Activated CD4-positive, alpha-beta T cell treated with anti-CD3 and anti-CD28 coated beads, Interleukin-2, Interleukin-4, amounts not matched to agents 100 ng/mL and 50 ng/mL, durations not matched to agents 16 hours and 8 hours (primary cell): ENCODE results near the gene EVL.
A peak's percentile ranks its signal among the peaks of the same experiment; 100 is the strongest.

Experiments used
- DNase-seq: peaks from one replicate; pipeline ENCODE4 v3.0.0-alpha.2; 2020; ENCODE audit warnings: low spot score

EVL gene

DNA sequence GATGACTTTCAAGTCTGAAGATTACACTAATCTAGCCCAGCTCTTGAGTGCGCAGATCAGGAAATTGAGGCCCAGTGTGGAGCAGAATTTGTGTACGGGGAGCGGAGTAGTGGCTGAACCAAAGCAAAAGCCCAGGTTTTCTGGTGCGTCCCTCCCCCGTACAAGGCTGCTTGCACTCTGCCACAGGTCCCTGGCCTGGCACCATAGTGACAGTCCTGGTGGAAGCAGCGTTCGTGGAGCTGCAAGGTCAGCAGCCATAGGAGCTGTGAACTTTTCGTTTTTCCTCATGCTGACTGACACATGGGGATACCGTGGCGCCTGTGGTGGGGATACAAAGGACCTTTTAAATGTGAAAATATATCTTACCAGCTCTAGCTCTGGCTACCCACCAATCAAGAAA is 1.7 kb downstream of the EVL start:
- DNase-seq, result peak; percentile 62

GRCh38 chr14:100067481-100067880 is 2.3 kb downstream of the EVL start:
- no peak for DNase-seq

DNA sequence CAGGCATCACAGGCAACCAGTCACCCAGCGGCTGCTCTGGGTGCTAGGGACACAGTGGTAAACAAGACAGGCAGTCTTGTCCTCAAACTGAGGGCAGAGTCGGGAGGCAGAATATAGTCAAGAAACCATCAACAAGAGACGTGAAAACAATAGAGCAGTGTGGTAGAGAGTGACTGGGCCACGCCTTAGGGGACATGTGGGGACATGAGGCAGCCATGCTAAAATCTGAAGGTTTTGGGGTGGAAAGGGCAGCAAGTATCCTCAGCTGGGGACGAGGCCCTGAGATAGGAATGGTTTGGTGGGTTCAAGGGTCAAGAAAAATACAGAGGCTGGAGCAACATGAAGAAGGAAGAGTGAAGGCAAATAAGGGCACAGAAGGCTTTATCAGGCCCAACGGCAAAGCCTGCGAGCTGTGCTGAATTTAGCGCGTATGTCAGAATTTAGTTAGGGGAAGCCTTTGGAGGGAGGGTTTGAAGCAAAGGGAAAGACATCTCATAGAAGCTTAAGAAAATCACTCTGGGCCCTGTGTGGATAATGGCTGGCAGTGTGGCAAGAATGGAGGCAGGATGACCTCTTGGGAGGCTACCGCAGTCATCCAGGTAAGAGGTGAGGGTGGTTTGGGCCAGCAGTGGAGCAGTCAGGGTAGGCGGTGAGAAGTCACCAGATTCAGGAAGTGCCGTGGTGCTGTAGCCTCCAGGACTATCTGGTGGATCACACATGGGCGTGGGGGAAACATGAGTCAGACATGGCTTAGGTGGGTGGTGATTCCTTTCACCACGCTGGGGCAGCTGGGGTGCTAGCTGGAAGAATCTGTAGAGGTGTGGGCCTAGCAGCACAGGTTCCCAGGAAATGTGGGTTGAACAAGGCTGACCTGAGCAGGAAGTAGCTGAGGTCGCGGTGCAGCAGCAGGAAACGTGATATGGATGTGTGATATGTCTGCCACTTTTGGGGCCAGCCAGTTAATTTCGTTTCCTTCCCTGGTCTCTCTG is 3.0 kb downstream of the EVL start:
- peak; percentile 94 for DNase-seq

DNA sequence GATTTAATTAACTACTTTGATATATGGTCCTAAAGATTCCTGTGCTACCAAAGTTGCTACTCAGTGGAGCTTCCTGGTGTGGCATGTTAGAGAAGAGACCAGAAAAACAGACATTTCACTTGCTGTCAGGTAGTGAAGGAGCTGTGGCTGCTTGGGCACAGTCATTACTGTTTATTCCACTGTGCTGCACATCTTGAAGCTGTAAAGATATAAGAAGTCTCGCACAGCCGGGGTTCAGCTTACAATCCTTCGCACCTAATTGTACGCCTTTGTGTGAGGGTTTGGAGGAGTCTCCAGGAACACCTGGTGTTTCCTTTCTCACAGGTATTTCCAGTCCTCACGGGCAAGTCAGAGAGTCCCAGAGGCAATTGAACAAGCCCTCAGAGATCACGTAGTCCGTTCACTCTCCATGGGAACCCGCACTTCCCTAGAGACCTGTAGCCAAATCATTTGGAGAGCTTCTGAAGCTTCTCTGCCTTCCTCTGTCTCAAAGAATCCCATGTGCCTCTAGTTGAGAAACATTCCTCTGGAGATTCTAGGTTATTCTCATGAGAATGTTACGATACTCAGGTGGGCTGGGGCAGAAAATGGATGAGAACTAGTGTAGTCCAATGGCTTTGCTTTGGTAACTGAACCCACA is 4.1 kb downstream of the EVL start:
- no peak for DNase-seq

GRCh38 chr14:100070310-100070709 is 5.1 kb downstream of the EVL start:
- no peak for DNase-seq

GRCh38 chr14:100071545-100071944 is 6.3 kb downstream of the EVL start:
- no peak for DNase-seq

- DNase-seq, result peak; percentile 67
These were observed 7.6 kb downstream of the EVL start for GRCh38 chr14:100072783-100073346.

DNA sequence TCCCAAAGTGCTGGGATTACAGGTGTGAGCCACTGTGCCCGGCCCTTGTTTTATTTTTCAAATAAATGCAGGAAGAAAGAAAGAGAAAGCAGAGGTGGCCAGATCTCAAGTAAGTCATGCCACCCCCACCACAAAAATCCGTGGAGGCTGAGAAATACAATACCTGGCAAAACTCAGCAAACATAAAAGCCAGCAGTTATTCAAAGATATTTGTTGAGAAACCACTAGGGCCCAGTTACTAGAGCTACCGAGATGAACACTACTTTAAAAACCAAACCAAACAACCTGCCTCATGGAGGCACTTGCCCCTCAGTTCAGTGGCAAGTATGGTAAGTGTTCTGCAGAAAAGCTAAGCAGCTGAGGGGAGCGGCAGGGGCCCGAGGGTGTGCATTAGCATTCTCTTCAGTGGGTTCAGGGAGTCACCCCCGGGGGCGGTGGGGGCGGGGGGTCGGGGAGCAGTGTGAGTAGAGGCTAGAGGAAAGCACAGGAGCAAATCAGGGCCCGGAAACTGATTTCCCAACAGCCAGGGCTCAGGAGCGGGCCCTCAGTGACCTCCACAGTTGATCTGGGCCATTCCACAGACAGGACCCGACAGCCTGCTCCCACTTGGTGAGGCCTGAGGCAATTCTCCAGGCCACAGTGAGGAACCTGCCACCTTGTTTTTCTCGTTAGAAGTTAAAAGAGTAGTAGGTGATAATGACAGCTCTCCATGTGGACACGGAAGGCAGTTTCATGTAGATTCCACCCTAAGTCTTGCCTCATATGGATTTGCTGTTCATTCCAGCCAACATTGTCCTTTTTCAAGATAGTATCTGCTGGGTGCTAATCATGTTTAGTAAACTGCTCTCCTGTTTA is 8.6 kb downstream of the EVL start:
- DNase-seq, result no peak

GRCh38 chr14:100074431-100075100 is 9.3 kb downstream of the EVL start:
- no peak for DNase-seq

DNA sequence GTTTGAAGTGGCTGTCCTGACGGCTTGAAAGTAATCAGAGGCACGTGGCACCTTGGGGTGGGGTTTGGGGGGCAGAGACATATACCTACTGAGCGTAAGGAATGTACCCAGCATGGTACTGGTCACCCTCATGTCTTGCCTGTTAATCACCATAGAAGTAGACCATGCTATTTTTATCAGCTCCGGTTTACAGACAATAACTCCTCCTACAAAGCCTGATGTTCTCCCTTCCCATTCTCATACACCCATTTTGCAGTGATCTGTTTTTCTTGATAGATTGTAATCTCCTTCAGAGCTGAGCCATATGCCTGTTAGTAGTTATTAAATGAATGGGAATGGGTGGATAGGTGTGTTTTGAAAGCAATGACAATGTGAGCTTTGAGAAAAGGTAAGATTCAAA is 10.5 kb downstream of the EVL start:
- no peak for DNase-seq

DNA sequence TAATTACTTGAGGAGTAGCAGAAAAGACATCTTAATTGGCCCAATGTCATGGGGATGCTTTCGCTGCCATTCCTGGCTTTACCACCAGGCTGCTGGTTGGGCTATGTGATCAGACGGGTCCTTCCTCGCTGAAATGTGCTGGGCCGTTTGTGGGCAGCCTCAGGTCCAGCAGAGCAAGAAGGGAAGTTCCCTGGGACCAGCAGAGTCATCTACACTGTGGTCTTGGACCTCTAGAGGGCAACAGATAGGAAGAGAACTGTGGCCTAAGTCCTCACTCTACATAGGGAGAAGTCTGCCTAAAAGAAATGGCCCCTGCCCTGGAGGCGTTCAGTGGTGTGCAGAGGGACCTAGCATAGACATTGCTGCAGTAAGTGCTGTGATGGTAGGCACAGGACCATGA is 10.9 kb downstream of the EVL start:
- DNase-seq, result no peak

- no peak for DNase-seq
These were observed 11.4 kb downstream of the EVL start for GRCh38 chr14:100076606-100077005.

DNA sequence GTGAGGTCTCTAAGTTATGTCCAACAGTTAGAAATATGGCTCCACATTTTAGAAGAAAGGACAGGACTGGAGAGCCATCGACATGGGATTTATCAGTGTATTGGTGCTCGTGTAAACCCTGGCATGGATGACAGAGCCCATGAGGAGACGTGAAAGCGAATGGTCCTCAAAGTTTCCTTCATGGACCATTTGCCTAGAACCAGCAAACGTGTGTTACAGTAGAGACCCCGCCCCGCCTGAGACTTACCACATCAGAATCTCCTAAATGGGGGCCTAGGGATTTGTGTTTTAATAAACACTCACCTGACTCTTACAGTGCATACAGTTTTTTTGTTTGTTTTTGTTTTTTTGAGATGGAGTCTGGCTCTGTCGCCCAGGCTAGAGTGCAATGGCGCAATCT is 12.2 kb downstream of the EVL start:
- no peak for DNase-seq

DNA sequence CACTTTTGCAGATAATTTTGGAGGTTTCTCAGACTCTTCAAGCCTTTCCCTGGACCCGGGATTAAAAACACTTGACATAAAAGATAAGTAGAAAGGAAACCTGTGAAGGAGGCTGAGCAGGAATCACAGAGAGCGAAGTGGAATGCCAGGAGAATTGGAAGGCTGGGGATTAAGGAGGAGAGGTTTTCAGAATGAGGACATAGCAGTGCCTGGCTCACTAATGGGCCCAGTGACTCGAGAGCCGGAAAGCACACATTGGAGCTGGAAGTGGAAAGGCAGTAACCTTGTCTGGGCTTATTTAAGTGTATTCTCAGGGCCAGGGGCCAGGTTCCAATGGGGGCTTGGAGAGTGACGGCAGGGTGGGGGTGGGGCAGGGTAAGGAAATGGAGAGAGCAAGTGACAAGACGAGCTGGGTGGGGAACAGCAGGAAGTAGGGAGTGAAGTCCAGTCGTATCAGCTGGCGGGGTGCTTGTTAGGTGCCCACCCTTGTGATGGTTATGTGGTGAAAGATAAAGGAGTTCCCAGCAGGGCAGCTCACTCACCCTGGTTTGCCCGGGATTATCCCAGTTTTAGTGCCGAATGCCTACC is 13.1 kb downstream of the EVL start:
- DNase-seq, result no peak

GRCh38 chr14:100078997-100079725 is 13.9 kb downstream of the EVL start:
- DNase-seq, result peak; percentile 89

DNA sequence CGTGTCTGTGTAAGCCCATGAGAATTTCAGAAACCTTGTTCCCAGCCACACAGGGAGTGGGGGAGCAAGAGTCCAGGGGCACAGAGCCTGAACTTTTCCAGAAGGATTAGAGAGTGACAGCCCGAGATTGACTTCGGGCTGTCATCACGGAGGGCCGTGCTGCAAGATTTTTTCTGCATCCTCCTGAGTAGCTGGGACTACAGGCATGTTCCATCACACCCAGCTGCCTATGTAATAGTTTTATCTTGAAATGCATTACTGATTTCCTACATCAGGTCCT is 14.4 kb downstream of the EVL start:
- DNase-seq, result no peak

DNA sequence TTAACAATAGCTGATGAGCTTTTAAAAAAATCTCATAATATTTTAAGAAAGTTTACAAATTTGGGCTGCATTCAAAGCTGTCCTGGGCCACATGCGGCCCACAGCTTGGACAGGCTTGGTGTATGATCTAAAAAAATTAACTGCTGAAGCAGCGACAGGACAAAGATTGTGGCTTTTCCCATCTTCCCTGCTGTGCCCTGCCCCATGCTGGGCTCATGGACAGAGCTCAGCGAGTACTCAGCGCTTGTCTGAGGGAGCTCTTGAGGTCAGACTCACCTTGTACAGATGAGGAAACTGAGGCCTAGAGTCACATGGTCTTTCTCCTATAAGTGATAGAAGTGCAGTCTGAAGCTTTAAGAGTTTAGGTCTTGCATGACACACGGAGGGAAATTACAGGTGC is 15.0 kb downstream of the EVL start:
- DNase-seq, result no peak

DNA sequence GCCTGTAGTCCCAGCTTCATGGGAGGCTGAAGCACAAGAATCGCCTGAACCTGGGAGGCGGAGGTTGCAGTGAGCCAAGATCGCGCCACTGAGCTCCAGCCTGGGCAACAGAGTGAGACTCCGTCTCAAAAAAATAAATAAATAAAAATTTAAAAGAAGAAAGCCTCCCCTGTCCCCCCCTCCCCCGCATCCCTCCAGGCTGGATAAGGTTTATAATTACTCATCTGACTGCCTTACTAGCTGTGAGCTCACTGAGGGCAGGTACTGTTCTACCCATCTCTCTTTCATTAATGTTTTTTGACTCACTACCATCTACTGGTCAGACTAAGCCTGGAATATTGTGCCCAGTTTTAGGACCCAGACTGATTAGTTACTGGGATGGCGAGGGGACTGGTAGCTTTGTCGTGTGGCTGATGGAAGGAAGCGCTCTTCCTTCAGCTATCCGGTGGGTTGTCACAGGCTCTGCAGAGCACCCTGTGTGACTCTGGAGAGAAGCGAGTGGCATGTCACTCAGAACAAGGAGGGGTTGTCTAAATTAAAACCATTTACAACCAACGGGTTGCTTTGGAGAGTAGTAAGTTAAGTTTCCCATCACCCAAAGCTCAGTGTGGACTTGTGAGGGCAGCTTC is 16.9 kb downstream of the EVL start:
- no peak for DNase-seq

DNA sequence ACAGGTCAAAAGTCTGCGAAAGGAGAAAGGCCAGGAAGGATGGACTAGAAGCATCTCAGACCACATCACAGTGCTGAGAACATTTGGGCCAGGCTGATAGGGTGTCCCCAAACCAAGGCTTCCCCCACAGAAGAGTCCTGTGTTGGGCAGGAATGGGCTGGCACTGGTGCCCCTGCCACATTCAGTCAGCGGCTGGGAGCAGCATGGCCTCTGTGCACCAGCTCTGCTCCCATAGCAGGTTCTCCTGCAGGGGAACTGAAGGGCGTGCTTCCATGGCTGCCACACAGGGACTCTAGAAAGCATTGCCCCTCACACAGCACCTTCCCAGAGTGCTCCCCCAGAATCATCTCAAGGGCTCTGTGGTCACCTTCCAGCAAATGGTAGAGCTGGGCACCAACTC is 17.5 kb downstream of the EVL start:
- no peak for DNase-seq

DNA sequence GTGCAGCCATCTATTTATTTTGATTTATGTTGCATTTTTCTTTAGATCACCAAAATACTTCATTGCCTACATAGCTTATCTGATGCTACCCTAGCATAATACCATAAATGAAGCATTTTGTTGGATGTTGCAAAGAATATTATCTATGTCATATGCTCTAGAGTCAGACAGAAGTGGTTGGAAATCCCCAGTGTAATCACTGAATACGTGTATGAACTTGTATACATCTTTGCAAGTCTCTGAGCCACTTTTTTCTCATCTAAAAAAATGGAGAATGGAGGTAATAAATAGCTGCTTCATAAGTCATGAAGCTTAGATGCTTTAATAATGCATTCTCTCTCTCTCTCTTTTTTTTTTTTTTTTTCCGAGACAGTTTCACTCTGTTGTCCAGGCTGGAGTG is 18.5 kb downstream of the EVL start:
- DNase-seq, result no peak
